ENCODE data around the gene APEH. TPM values are rescaled to one million over a fixed set of nuclear protein-coding genes. Genes with fewer than 3 reads are reported as not detected.
"Not testable (repeated sequence)": the region's sequence is repeated elsewhere in the genome, so short reads cannot be mapped to it uniquely, and the experiment has no call there.

Gene APEH
- total and polyA plus RNA-seq, 8 donors, result 26.1 to 57.3 (median 45.9) TPM

- intact Hi-C loops (cut with DNase I), result no loop called here
- Histone ChIP-seq H3K9me3 (no peaks in the 10 kb centered on the region), H3K27me3 (no peaks in the 10 kb centered on the region), H3K4me3 (no peak overlapping the region), H3K27ac (no peak overlapping the region), H3K36me3 (peaks cover 4 to 37% (median 18%) of the 10 kb centered on the region in 3 donors), H3K4me1 (no peaks in the 10 kb centered on the region)
- no peak for ATAC-seq
- no peak for TF ChIP-seq CTCF (IDR thresholded peaks at IDR 0.05)
- DNase-seq, result no peak
- no peak for FAIRE-seq
- WGBS, 2 donors, result 89 to 95% methylated on average over 7 of the region's 7 CpGs
Observed at GRCh38 chr3:49680493-49681231, 6.5 kb downstream of the APEH start.

GRCh38 chr3:49681232-49681522 is 7.0 kb downstream of the APEH start:
- intact Hi-C loops (cut with DNase I), result no loop called here
- no peak for FAIRE-seq
- TF ChIP-seq CTCF (IDR thresholded peaks at IDR 0.05), result no peak
- 96 to 99% methylated on average over 2 of the region's 2 CpGs for WGBS, 2 donors
- Histone ChIP-seq H3K27me3 (no peaks in the 10 kb centered on the region), H3K4me3 (no peak overlapping the region), H3K27ac (no peak overlapping the region), H3K36me3 (peaks cover 4 to 35% (median 18%) of the 10 kb centered on the region in 3 donors), H3K4me1 (no peaks in the 10 kb centered on the region), H3K9me3 (no peaks in the 10 kb centered on the region)
- DNase-seq, result no peak
- ATAC-seq, result no peak

GRCh38 chr3:49681543-49681942 is 7.4 kb downstream of the APEH start:
- Histone ChIP-seq H3K9me3 (no peaks in the 10 kb centered on the region), H3K27me3 (no peaks in the 10 kb centered on the region), H3K36me3 (peaks cover 4 to 31% (median 18%) of the 10 kb centered on the region in 3 donors), H3K4me3 (no peak overlapping the region), H3K4me1 (no peaks in the 10 kb centered on the region), H3K27ac (no peak overlapping the region)
- WGBS, 2 donors, result 82 to 88% methylated on average over 4 of the region's 4 CpGs
- DNase-seq, result no peak
- ATAC-seq, result no peak
- no peak for FAIRE-seq
- intact Hi-C loops (cut with DNase I), result no loop called here
- TF ChIP-seq CTCF (IDR thresholded peaks at IDR 0.05), result no peak

GRCh38 chr3:49683162-49683561 is 9.0 kb downstream of the APEH start:
- Histone ChIP-seq H3K4me3 (no peak overlapping the region), H3K27me3 (no peaks in the 10 kb centered on the region), H3K4me1 (no peaks in the 10 kb centered on the region), H3K27ac (no peak overlapping the region), H3K36me3 (peaks cover 4 to 30% (median 18%) of the 10 kb centered on the region in 3 donors), H3K9me3 (no peaks in the 10 kb centered on the region)
- ATAC-seq (no peak), FAIRE-seq (no peak), DNase-seq (no peak)
- intact Hi-C loops (cut with DNase I), result no loop called here
- 88 to 90% methylated on average over 6 of the region's 6 CpGs for WGBS, 2 donors
- no peak for TF ChIP-seq CTCF (IDR thresholded peaks at IDR 0.05)

- H3K36me3 ChIP-seq, result peaks cover 4 to 20% (median 8%) of the 10 kb centered on the region in 3 donors
- H3K4me1 ChIP-seq; H3K9me3 ChIP-seq; H3K27me3 ChIP-seq; FAIRE-seq; ATAC-seq; H3K4me3 ChIP-seq; intact Hi-C loops (cut with DNase I); H3K27ac ChIP-seq: not testable (repeated sequence)
- 91 to 94% methylated on average over 2 of the region's 2 CpGs for WGBS, 2 donors
- peak in 1 of 6 donors; percentile 37 for DNase-seq
Observed at GRCh38 chr3:49684453-49684852, 10.3 kb downstream of the APEH start.

GRCh38 chr3:49685103-49685502 is 11.0 kb downstream of the APEH start:
- ATAC-seq, result not testable (repeated sequence)

GRCh38 chr3:49685846-49686245 is 11.7 kb downstream of the APEH start:
- H3K27me3 ChIP-seq; intact Hi-C loops (cut with DNase I); H3K27ac ChIP-seq; FAIRE-seq; H3K4me1 ChIP-seq; H3K9me3 ChIP-seq: not testable (repeated sequence)
- ATAC-seq, result peak in 1 of 4 donors; percentile 2
- DNase-seq, result peak in 1 of 6 donors; percentile 65
- peak overlapping the region in 2 of 4 donors; percentile 35 to 45 for H3K4me3 ChIP-seq
- peaks cover 4 to 20% (median 8%) of the 10 kb centered on the region in 3 donors for H3K36me3 ChIP-seq
- WGBS, 2 donors, result 22 to 26% methylated on average over 33 to 35 of the region's 36 CpGs

More at GRCh38 chr3:49685103-49685502, 11.0 kb downstream of the APEH start:
- DNase-seq, result peak in 1 of 6 donors; percentile 45
- H3K36me3 ChIP-seq, result peaks cover 4 to 20% (median 8%) of the 10 kb centered on the region in 3 donors
- H3K27ac ChIP-seq; H3K4me1 ChIP-seq; intact Hi-C loops (cut with DNase I); FAIRE-seq; H3K4me3 ChIP-seq; H3K9me3 ChIP-seq; H3K27me3 ChIP-seq: not testable (repeated sequence)
- WGBS, 2 donors, result 94 to 95% methylated on average over 10 of the region's 10 CpGs

GRCh38 chr3:49686346-49686745 is 12.2 kb downstream of the APEH start:
- H3K9me3 ChIP-seq; FAIRE-seq; H3K27me3 ChIP-seq; intact Hi-C loops (cut with DNase I): not testable (repeated sequence)
- WGBS, 2 donors, result 1% methylated on average over 24 to 25 of the region's 29 CpGs
- DNase-seq (peak; percentile 82 to 90 (median 88)), ATAC-seq (peak; percentile 67 to 83 (median 72))
- peak overlapping the region in 2 of 4 donors; percentile 47 to 48 for H3K27ac ChIP-seq
- H3K4me1 ChIP-seq, result peaks cover 0 to 12% (median 4%) of the 10 kb centered on the region in 3 donors
- peaks cover 4 to 20% (median 4%) of the 10 kb centered on the region in 3 donors for H3K36me3 ChIP-seq
- H3K4me3 ChIP-seq, result peak overlapping the region in 3 of 4 donors; percentile 3 to 45 (median 35)
